ENCODE results near the gene HS3ST3A1.
"Not testable (repeated sequence)": the region's sequence is repeated elsewhere in the genome, so short reads cannot be mapped to it uniquely, and the experiment has no call there.

HS3ST3A1 gene

DNA sequence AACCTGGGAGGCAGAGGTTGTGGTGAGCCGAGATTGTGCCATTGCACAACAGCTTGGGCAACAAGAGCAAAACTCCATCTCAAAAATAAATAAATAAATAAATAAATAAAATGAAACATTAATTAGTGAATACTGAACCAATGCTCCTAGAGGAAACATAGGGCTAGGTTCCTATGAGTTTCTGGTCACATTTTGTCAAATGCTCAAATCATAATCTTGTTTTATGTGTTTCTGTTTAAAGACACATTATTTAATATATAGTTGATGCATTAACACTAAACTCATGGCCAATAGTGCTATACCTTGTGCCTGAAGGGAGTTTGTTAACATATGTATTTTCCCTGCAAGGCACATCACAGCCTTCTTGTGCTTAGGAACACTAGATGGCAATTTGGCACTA lies 66.8 kb downstream of the HS3ST3A1 start:
- no peak for DNase-seq

DNA sequence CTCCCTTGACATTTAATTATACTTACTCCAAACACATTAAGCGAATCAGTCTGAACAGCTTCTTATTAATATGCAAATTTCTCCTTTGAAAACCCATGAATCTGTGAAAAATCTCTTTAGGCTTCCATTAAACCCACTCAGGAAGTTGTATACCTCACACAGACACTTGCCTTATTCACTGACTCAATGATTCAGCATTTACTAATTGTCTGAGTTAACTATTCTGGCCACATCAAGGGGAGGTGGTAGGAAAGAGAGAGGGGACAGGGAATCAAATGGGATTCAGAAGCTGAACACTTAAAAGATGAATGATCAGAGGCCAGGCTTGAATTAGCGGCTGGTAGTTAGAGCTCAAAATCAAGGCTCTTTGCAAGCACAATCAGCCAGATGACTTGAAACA lies 70.0 kb downstream of the HS3ST3A1 start:
- DNase-seq: no peak

DNA sequence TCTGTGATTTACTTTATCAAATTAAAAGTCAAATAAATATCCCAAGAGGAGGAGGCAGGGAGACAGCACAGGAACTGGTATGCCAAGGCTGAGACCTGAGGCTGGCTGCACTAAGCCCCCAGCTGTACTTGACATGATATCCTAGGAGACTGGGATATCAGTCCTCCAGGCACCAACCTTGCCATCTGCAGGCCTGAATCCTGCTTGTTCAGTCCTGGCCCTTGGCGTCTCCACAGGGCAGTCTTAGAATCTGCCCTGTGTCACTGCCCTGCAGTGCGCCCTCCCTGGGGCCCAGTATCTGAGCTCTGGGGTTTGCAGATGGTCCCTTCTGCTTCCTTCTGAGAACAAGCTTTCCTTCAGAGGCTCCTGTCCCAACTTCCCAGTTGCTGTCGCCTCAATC lies 75.9 kb downstream of the HS3ST3A1 start:
- no peak for DNase-seq

DNA sequence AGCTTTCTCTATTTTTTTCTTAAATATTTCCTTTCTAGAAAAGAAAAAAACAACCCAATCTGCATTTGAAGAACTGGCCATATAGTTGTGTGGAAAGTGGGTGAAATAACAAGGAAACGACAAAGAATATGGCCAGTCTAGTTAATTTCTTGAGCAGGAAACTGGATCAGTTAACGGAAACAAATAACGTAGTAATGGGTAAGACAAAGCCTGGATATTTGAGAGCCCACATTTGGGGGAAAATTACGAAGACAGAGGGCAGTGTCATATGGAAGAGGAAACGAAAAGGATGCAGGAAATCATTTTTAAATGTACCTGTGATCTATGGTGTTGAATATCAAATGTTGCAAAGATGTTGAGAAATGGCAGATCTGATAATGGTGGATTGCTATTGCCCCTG lies 78.6 kb downstream of the HS3ST3A1 start:
- DNase-seq: no peak

DNA sequence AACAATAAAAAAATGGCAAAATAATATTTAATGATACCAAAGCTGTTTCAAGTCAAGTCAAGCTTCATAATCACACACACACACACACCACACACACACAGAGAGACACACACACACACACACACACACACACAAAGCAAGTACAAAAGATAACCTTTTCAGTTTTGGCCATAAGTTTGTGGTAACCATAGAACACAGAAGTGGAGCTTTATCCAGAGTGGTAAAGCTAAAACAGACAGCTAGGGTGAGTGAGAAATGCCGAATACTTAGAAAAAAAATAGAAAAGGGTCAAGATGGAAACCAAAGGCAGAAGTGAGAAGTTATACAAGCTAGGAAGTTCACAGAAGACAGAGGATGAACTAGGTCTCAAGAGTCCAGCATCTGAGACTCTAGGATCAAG lies 79.0 kb downstream of the HS3ST3A1 start:
- DNase-seq: no peak

DNA sequence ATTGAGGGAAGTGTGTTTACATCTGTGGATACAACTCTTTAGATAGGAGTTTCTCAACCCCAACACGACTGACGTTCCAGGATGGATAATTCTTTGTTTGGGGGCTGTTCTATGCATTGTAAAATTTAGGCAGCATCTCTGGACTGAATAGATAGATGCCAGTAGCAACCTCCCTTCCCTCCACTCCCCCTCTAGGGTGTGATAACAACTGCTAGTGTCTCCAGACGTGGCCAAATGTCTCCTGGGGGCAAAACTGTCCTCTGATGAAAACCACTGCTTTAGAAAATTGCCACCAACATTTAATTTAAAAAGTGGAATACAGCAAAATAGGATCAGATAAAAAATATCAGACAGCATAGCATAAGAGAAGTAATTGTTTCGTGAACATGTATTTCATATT lies 79.9 kb downstream of the HS3ST3A1 start:
- no peak for DNase-seq

DNA sequence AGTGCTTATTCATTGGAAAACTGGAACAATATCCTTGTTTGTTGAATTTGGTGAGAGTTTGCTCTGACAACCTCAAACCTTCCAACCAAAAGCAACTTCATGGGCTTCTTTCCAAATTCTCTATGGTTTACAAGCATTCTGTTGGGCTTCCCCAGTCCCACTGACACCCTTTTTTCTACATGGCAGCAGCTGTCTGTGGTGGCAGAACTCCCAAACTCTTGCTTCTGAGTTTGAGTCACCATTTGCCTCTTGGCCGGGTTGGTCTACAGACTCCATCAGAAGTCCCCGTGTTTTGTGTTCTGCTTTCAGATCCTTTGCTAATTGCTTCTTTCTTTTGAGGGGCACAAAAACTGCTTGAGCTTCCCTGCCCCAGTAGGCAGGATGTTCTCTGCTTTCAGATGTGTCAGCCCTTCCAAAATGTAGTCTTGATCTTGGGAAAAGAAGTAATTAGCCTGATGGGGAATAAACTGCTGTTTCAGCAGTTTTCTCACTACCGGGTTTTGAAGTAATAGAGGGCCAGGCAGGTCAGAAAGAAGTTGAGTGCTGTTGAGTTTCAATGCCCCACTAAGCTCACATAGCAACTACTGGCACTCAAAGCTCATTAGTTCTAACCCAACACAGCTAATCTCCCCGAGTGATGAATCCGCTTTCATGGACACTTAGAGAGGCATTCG lies 80.7 kb downstream of the HS3ST3A1 start:
- peak; percentile 2 for DNase-seq

DNA sequence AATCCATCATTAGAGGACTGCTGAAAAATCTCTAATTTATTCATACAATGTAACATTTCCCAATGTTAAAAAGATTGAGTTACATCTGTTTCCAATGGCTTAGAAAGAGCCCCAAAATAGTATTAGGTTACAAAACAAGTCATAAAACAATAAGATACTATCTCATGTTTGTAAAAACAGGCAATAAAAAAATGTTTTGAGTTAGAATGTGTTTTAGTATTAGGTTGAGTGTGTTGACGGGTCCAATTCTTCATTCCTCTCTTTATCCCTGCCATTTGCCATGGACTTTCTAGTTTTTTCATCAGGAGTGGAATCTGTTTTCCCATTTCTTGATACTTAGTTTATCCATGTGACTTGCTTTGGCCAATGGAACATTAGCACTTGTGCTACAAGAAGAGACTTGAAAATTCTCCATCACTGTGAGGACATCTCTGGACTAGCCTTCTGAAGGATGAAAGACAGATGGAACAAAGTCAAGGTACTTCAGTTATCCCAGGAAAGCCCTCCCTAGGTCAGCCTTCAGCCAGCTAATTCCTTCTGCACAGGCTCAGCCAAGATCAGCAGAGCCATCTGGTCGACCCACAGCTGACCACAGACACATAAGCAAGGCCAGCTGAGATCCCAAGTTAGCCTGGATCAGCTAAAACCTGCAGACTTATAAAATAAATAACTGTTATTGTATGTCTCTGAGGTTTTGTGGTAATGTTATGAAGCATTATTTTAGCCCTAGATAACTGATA lies 83.3 kb downstream of the HS3ST3A1 start:
- DNase-seq: no peak

DNA sequence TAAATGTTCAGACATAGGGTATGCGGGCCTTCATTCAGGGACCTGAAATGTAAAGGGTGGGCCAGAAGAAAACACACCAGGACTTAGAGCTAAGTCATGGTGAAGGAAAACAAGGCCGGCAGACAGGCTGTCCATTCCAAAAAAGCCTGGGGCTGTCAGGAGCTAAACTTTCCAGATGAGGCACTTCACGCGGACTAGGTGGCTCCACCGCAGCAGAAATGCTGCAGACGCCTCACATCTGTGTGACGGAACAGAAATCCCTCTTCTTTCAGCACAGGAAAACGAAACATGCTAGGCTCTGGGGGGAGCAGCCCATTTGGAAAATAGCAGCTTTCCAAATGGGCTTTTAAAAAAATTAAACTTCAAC lies 88.7 kb downstream of the HS3ST3A1 start:
- no peak for DNase-seq

DNA sequence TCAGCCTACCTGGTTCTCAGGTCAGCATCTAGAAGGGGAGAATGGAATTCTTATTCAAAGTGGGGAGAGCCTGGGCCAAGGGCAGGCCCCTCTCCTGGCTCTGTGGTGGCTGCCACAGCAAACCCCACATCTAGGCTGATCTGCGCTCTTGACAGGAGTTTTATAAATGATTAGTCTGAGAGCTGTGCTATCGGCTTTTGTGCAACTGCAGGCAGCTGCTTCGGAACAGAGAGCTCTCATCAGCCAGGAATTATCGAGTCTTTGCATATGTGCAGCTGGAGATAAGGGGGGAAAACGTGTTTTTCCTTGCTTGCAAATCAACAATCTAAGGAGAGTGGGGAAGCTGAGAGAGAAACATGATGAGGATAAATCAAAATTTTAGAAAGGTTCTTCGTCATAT lies 91.7 kb downstream of the HS3ST3A1 start:
- DNase-seq: no peak

DNA sequence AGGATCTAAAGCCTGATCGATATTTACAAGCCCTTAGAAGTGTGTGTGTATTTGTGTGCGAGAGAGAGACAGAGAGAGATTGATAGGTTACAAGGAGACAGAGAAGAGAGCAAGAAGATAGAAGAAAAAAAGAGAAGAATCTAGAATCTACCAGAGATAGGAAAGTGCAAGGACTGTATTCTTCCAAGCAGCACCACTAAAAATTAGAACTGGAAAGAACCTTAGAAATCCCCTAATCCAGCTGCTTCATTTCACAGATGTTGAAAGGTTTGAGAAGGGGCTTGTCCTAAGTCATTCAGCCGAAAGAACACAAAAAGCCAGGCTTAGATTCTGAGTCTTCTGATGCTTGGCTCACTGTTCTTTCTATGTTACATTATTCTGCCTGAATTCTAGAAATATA lies 92.2 kb downstream of the HS3ST3A1 start:
- DNase-seq: no peak

DNA sequence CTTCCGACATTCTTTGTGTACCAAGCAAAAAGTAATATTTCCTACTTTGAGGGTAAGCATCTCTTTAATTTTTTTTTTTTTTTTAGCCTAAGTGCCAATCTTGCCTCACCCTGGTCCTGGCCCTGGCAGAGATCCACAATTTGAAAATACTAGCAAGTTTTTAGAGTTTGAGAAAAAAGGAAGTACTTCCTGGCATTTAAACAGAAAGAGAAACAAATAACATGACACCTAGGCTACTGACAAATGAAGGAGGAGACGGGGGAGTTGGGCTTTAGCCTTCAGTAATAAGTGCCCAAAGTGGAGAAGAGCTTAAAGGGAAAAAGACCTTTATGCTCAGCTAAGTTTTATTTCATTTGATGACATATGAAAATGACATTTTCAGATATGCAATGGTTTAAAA lies 92.8 kb downstream of the HS3ST3A1 start:
- no peak for DNase-seq

DNA sequence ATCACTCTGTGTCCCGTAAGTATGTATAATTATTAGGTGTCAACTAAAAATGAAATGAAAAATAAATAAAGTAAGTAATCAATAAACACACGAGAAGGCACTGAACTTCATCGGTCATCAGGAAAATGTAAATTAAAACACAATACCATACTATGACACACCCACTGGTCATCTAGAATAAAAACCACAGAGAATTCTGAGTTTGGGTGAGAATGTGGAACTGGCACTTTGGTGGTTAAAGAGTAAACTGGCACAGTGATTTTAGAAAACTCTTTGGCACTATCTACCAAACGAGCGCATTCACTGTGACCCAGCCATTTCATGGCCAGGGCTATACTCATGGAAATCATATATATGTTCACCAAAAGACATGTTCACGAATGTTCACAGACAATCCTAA lies 98.2 kb downstream of the HS3ST3A1 start:
- DNase-seq: no peak

DNA sequence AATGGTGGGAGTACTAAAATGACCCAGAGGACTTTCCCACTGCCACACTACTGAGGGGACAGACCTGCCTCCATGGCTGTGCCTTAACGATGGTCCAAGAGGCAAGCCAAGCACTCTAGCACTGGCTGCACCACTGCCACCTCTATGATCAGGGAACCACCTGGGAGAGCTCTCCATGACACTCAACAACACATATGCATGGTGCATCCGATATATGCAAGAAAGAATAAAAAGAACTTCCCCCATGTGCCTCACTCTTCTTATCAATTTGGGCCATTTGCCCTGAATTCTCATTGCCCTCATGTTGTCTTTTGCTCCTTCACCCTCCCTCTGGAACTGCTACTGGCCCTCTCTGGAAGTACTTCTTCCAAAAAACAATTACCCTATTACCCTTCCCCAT lies 99.5 kb downstream of the HS3ST3A1 start:
- no peak for DNase-seq

DNA sequence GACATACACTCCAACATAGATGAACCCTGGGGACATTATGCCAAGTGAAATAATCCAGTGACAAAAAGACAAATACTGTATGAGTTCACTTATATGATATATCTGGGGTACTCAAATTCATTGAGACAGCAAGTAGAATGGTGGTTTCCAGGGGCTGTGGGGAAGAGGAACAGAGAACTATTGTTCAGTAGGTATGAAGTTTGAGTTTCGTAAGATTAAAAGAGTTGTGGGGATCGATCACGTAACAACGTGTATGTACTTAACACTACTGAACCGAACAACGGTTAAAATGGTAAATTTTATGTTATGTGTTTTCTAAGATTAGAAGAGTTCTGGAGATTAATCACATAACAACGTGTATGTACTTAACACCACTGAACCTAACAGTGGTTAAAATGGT lies 100.8 kb downstream of the HS3ST3A1 start:
- no peak for DNase-seq

DNA sequence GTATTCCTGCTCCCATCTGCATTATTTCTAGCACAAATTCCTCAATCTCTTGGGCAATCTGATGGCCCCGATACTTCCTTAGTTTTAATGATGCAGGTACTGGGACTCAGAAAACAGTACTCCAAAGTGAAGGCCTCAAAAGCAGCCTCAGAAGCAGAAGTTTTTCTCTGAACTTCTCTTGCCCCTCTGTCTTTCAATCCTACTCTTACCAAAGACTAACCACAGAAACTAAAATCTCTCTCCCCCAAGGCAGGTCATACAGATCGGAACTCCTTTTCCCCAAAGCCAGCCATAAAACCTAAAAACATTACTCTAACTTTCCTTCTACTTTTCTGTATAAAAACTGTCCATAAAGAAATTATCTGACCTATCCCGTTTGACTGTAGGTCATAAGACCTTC lies 103.5 kb downstream of the HS3ST3A1 start:
- no peak for DNase-seq

DNA sequence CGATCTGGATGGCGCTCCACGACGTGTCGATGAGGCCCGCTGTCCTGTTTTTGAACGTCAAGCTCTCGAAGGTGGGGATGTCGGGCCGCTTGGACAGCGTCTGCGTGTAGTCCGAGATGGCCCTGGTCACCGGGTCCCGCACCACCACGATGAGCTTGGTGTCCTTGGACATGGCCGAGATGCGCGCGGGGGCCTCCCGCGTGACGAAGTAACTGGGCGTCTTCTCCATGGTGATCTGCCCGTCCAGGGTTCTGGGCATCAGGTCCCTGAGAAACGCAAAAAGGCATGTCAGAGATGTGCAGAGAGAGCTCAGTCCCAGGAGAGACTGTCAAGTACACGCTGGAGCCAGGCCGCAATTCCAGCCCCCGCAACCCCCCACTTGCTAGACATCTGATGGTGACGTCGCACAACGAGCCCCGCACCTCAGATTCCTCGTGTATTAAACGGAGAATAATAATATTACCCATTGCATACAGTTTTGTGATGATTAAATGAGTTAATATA lies 105.1 kb downstream of the HS3ST3A1 start:
- not testable (repeated sequence) for DNase-seq

DNA sequence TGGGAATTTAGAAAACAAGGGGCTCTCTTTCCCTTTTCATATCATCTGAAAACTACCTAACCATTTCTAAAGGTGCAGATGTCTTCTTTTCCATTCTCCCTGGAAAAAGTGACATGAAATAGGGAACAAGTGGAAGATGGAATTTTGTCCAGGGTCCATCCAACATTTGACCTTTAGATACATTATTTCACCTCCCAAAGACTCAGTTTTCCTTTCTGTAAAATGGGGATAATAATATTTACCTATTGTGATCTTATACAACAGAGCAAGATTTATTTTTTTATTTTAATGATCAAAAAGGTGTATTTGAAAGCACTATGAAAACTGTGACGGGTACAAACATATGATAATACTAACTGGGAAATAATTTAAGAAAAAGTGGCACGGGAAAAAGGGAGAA lies 106.3 kb downstream of the HS3ST3A1 start:
- no peak for DNase-seq

DNA sequence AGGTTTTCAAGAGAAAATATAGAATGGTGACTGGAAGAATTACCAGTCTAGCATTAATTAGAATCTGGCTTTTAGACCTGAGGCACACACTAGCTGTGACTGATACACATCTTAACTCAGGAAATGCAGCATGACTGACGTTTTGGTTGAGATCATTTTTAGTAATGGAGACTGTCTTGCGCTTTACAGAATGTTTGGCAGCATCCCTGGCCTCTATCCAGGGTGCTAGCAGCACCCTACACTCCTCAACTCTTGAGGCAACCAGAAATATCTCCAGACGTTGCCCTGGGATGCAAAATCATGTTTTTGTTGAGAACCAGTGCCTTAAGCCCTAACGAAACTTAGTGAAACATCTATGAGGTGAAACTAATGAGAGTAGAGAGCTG lies 109.0 kb downstream of the HS3ST3A1 start:
- no peak for DNase-seq

DNA sequence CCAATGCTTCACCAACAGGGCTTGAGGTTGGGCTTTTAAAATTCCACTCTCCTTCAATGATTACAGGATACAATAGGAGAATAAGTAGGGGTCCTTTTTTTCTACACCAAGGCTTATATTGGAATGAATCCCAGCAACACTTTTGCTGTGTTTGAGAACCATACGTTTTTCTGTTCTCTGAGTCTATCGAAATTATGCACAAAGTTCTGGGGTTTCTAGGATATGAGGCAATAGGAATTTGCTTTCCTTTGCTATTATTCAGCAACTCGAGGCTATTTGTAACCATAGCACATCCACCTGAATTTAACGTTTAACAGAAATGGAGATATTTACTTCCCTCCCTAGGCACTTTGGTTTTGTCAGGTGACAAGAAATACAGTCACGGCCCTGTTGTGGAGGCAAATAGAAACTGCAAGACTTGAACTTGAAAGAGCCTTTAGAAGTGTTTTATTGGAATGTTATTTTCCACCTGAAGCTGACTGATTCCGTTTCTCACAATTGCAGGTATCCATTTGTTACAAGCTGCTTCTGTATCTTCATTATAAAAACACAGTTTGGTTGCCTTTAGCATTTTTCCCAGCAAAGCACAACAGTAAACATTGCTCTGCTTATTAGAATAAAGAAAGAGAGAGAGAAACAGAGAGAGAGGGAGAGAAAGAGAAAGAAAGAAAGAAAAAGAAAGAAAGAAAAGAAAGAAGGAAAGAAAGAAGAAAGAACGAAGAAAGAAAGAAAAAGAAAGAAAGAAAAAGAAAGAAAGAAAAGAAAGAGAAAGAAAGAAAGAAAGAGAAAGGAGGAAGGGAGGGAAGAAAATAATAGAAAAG lies 109.6 kb downstream of the HS3ST3A1 start:
- DNase-seq: no peak

DNA sequence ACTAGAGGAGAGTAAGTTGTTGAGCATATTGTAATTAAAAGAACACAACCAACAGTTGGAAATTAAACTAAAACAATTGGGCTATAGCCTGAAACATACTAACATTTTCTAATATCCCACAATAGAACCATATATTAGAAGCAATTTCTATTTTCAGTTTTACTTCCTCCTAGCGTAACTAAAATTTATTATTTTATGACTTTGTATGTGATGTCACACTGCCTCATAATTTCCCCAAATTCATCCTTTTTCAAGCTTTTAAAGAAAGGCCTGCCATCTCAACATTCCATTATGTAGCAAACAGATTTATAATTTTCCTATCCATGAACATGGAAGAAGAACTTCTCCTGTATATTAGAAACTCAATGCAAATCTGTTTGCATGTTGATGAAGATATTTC lies 110.2 kb downstream of the HS3ST3A1 start:
- no peak for DNase-seq

DNA sequence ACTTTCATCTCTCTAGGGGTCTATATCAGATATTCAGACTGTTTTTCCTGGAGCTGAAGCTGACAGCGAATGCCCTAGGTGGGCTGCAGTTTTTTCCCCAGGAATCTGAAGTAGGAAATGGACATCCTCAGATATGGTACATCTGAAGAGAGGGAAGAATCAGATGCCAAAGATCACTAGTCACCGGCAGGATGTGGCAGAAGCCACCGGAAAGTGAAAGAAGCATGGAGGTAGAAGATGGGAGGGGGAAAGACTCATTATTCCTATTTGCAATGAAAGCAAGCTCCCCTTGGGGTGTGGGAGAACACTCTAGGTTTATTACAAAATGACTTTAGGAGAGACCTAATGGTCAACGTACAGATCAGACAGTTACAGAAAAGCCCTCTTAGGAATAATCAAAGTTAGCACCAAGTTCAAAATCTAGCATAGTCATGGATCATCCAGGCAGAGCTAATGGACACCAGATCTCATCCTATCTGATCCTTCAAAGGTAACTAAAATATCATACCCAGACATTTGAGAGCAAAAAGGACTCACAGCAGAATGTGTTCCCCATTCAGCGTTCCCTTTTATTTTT lies 110.7 kb downstream of the HS3ST3A1 start:
- no peak for DNase-seq

DNA sequence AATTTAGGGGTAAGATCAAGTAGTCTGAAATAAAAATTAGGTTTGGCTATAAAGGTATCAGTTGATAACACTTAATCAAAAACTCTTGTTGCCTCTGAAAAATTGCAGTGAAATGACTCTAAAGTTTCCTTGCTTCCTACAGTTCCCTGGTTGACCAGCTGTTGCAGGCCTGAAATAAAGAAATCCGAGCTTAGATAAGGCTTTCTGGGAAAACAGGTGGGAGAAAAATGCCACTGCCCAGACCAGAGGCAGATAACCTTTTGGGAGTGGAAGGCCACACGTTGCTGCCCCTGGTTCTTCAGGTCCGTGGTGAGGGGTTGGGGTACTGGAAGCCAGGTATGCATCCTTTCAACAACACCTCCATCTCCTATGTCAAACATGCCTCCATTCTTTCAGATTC lies 111.3 kb downstream of the HS3ST3A1 start:
- DNase-seq: no peak

DNA sequence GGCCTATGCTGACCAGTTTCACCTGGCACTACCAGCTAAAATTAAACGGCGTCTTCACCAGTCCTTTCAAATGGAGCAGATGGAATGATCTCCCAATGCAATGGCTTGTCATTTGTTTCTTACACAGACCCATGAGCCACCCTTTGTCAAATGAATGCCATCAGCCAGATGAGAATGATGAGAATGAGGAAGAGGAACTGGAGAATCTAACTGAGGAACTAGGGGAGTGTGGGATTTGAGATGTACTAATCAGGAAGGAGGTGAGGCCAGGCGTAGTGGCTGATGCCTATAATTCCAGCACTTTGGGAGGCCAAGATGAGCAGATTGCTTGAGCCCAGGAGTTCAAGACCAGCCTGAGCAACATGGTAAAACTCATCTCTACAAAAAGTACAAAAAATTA lies 116.4 kb downstream of the HS3ST3A1 start:
- DNase-seq: no peak
